Measurements from ENCODE around the gene IGFBP5. TPM values are rescaled to one million over a fixed set of nuclear protein-coding genes. Genes with fewer than 3 reads are reported as not detected.

Gene IGFBP5
- total and polyA plus RNA-seq, 2 of the 8 experiments (the other 6 are each of a cell fraction or from before 2014, with no cell fraction given): 2.2 to 2.5 TPM

DNA sequence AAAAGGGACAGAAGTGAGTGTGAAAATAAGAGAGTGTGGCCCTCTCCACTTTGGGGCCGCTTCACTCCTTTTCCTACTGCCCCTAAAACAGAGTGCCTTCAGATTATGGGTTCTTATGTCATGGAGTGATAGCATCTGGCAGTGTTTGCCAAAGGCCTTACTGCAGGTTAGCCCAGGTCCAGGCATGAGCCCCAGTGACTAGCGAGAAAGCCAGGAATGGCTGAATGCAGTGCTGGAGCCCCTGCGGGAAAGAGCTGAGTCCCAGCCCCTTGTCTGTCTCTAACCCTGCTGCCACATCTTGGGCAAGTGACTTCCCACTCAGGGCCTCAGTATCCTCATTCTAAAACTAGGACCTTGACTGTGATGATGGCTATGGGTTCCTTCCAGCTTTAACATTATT is 6.0 kb downstream of the IGFBP5 start (continued):
- TF ChIP-seq TAF7 (optimal IDR thresholded peaks at IDR 0.05; ENCODE audit: borderline replicate concordance, low read depth, low read length) (no peak), SRF (IDR thresholded peaks at IDR 0.05; ENCODE audit: low read depth, low read length) (no peak)

Measured in H1 (cell line).